Lung (tissue), 12 donors: ENCODE measurements around the gene SLC6A7. TPM values are rescaled to one million over a fixed set of nuclear protein-coding genes. Genes with fewer than 3 reads are reported as not detected.

ENCODE experiments used
- ATAC-seq: fragments of 200-7000 bp; cut with Tn5 transposase; one replicate; pipeline ENCODE4 v1.9.1; 2020; ENCODE audit warnings: moderate number of reproducible peaks; ENCODE audit not compliant: insufficient read depth, low FRiP score
- DNase-seq, 3 donors: peaks; one replicate each; pipeline ENCODE4 v3.0.0-alpha.2; 2013 to 2017
- H3K27ac ChIP-seq, 2 donors: one replicate each; pipeline ENCODE4 v1.5.1; 2013; ENCODE audit warnings: mild to moderate bottlenecking in 2 of 2, moderate library complexity in 2 of 2, control low read depth in 1 of 2, inconsistent platforms in 1 of 2, low read depth in 1 of 2, low read length in 1 of 2
- H3K27me3 ChIP-seq, 3 donors: one replicate each; pipeline ENCODE4 v1.5.1; 2013; ENCODE audit warnings: low read length in 2 of 3; ENCODE audit not compliant: control insufficient read depth in 3 of 3, insufficient read depth in 3 of 3
- H3K36me3 ChIP-seq, 4 donors: one replicate each; pipeline ENCODE4 v1.5.1; 2013; ENCODE audit warnings: low read length in 4 of 4, mild to moderate bottlenecking in 1 of 4, moderate library complexity in 1 of 4; ENCODE audit not compliant: control insufficient read depth in 4 of 4, insufficient read depth in 4 of 4
- H3K4me1 ChIP-seq, 5 donors: one replicate each; pipeline ENCODE4 v1.5.1; 2013; ENCODE audit warnings: low read length in 5 of 5, mild to moderate bottlenecking in 2 of 5, moderate library complexity in 1 of 5; ENCODE audit not compliant: control insufficient read depth in 5 of 5, insufficient read depth in 5 of 5
- H3K4me3 ChIP-seq: one replicate; pipeline ENCODE4 v1.5.1; 2013; ENCODE audit warnings: mild to moderate bottlenecking, control low read depth, moderate library complexity
- H3K9ac ChIP-seq, 2 donors: one replicate each; pipeline ENCODE4 v1.5.1; 2013; ENCODE audit warnings: low read length in 2 of 2, control low read depth in 1 of 2; ENCODE audit not compliant: insufficient read depth in 1 of 2
- H3K9me3 ChIP-seq, 4 donors: one replicate each; pipeline ENCODE4 v1.5.1; 2013; ENCODE audit warnings: low read length in 3 of 4, mild to moderate bottlenecking in 1 of 4, moderate library complexity in 1 of 4; ENCODE audit not compliant: control insufficient read depth in 4 of 4, insufficient read depth in 3 of 4
- CTCF ChIP-seq: IDR thresholded peaks from 2 replicates; pipeline ENCODE4 v1.5.1; 2012; ENCODE audit warnings: mild to moderate bottlenecking; ENCODE audit errors: control extremely low read depth, extremely low read depth
- WGBS, 2 donors: extraction: QIAGEN DNeasy Blood & Tissue Kit; methylation state at CpG; one replicate each; pipeline ENCODE4 v1.1.7; 2013; 5-methylcytosine and 5-hydroxymethylcytosine counted together
- polyA plus RNA-seq, 2 donors: library from polyadenylated mRNA; stranded (reverse); fragments of 200-250 nt; gene quantifications; one replicate each; pipeline ENCODE4 v1.2.1, GENCODE V29; 2013
- total RNA-seq, 2 donors: library from RNA; depleted of rRNA in 1 of 2; stranded (reverse); fragments of >200 nt in 1 of 2; gene quantifications; one replicate each; pipeline ENCODE4 v1.2.1, GENCODE V29; 2014 to 2021
- donor health status: control.
- donor health status: control.
- donor health status: Bipolar disorder and iron deficiency.
- donor health status: healthy.
- donor health status: DM: yes; HTN: yes; CAD: no.

The SLC6A7 gene
- total and polyA plus RNA-seq, 4 donors = 0.02 to 0.06 (median 0.03) TPM; not detected in 1

- no peak overlapping the region for H3K27ac ChIP-seq
- WGBS, 2 donors = 59 to 71% methylated on average over 5 of the region's 5 CpGs
- DNase-seq (no peak), ATAC-seq (no peak)
- no peaks in the 10 kb centered on the region for H3K4me1 ChIP-seq
- no peaks in the 10 kb centered on the region for H3K9me3 ChIP-seq
- no peak overlapping the region for H3K9ac ChIP-seq
- no peak for TF ChIP-seq CTCF
- H3K4me3 ChIP-seq = no peak overlapping the region
- H3K36me3 ChIP-seq = no peaks in the 10 kb centered on the region
- no peaks in the 10 kb centered on the region for H3K27me3 ChIP-seq
Measured at GRCh38 chr5:150234576-150235499, 45.0 kb downstream of the SLC6A7 start.

GRCh38 chr5:150235500-150235854 is 45.6 kb downstream of the SLC6A7 start:
- 89% methylated on average over 5 of the region's 5 CpGs for WGBS, 2 donors
- no peak for ATAC-seq
- no peak for DNase-seq
- no peak for TF ChIP-seq CTCF
- Histone ChIP-seq H3K4me3 (no peak overlapping the region), H3K27ac (no peak overlapping the region), H3K9ac (no peak overlapping the region), H3K36me3 (no peaks in the 10 kb centered on the region), H3K9me3 (no peaks in the 10 kb centered on the region), H3K4me1 (no peaks in the 10 kb centered on the region), H3K27me3 (no peaks in the 10 kb centered on the region)

GRCh38 chr5:150236313-150236712 is 46.5 kb downstream of the SLC6A7 start:
- H3K9me3 ChIP-seq = no peaks in the 10 kb centered on the region
- TF ChIP-seq CTCF = no peak
- no peaks in the 10 kb centered on the region for H3K36me3 ChIP-seq
- DNase-seq = no peak
- WGBS, 2 donors = 81 to 83% methylated on average over 2 of the region's 2 CpGs
- no peaks in the 10 kb centered on the region for H3K27me3 ChIP-seq
- H3K4me3 ChIP-seq = no peak overlapping the region
- peaks cover 0 to 5% (median 0%) of the 10 kb centered on the region in 5 donors for H3K4me1 ChIP-seq
- no peak overlapping the region for H3K27ac ChIP-seq
- ATAC-seq = no peak
- no peak overlapping the region for H3K9ac ChIP-seq
